Adrenal gland (tissue), 12 donors: ENCODE measurements around the gene TECRL. TPM values are rescaled to one million over a fixed set of nuclear protein-coding genes. Genes with fewer than 3 reads are reported as not detected.
A peak's percentile ranks its signal among the peaks of the same experiment; 100 is the strongest.

ENCODE experiments used
- DNase-seq, 7 donors: peaks; one replicate each; pipeline ENCODE4 v3.0.0-alpha.2; 2019 to 2020
- H3K27ac ChIP-seq, 5 donors: fragments of 200-600 bp; sonication (generic) in 4 of 5; 1 replicate in 3 of 5; 2 replicates in 2 of 5; pipeline versions ENCODE4 v1.5.1 to v1.8.0; 2016 to 2020; ENCODE audit warnings: mild to moderate bottlenecking in 1 of 5
- H3K27me3 ChIP-seq: fragments of 200-600 bp; 2 replicates; pipeline ENCODE4 v1.8.0; 2021
- H3K36me3 ChIP-seq, 2 donors: fragments of 200-600 bp; replicated peaks in 1 of 2; 1 replicate in 1 of 2; 2 replicates in 1 of 2; pipeline versions ENCODE4 v1.5.1 to v1.8.0; 2018 to 2022
- H3K4me1 ChIP-seq, 2 donors: fragments of 200-600 bp; replicated peaks in 1 of 2; 1 replicate in 1 of 2; 2 replicates in 1 of 2; pipeline versions ENCODE4 v1.5.1 to v1.8.0; 2018 to 2021
- H3K4me3 ChIP-seq, 4 donors: fragments of 200-600 bp; sonication (generic) in 3 of 4; one replicate each; pipeline ENCODE4 v1.5.1; 2016 to 2018
- H3K9me3 ChIP-seq, 3 donors: fragments of 200-600 bp; sonication (generic) in 1 of 3; replicated peaks in 1 of 3; 1 replicate in 2 of 3; 2 replicates in 1 of 3; pipeline versions ENCODE4 v1.5.1 to v1.8.0; 2016 to 2021
- CTCF ChIP-seq, 6 experiments: fragments of 450-650 bp in 4 of 6; fragments of 200-600 bp in 2 of 6; sonication (generic) in 1 of 6; IDR thresholded peaks; 1 replicate in 5 of 6; 2 replicates in 1 of 6; pipeline versions ENCODE4 v1.5.1 to v1.8.0; 2016 to 2021; ENCODE audit warnings: antibody characterized with exemption in 6 of 6, mild to moderate bottlenecking in 2 of 6, moderate library complexity in 1 of 6
- POLR2A ChIP-seq, 2 donors: fragments of 450-650 bp; IDR thresholded peaks; one replicate each; pipeline ENCODE4 v1.6.1; 2017; ENCODE audit warnings: antibody characterized with exemption in 2 of 2, mild to moderate bottlenecking in 2 of 2, moderate library complexity in 1 of 2
- WGBS, 4 donors: extraction: QIAGEN DNeasy Blood & Tissue Kit in 2 of 4; methylation state at CpG; one replicate each; pipeline versions ENCODE4 v1.1.5 to v1.1.7; 2013 to 2017; 5-methylcytosine and 5-hydroxymethylcytosine counted together
- intact Hi-C, 2 donors: fragments of 100-400 bp; cut with DNase I; formaldehyde crosslinking; loops; one replicate each; pipeline versions ENCODE4 v1.14.1 to v1.15.0; 2022 to 2023
- polyA plus RNA-seq, 3 donors: library from polyadenylated mRNA; stranded (reverse); fragments of 200-250 nt in 2 of 3; fragments of 350-450 nt in 1 of 3; fragmentation: Illumina TruSeq in 1 of 3; extraction: RNeasy Lipid Tissue Mini Kit (QIAGEN cat#74804) in 1 of 3; gene quantifications; one replicate each; pipeline ENCODE4 v1.2.3, GENCODE V29; 2013 to 2014
- total RNA-seq, 9 donors: library from RNA; depleted of rRNA in 4 of 9; stranded (reverse); fragments of >200 nt in 4 of 9; fragments of 120-200 nt in 1 of 9; fragmentation: NEBNext Ultra II Directional in 1 of 9; extraction: Animal tissue kit (Norgen Biotek cat#: 25700) in 1 of 9; gene quantifications; one replicate each; pipeline versions ENCODE4 v1.1.0 to v1.2.4, GENCODE V29; 2013 to 2023
- donor health status: healthy with polysubstance abuse.
- donor health status: Bipolar disorder and iron deficiency.
- donor health status: DM: yes; HTN: yes; CAD: no.
- donor health status: DM: no; HTN: no; CAD: no.
- donor health status: DM: no; HTN: no; CAD: no.
- donor health status: DM: yes; HTN: yes; CAD: no.

The TECRL gene
- total and polyA plus RNA-seq, 12 donors, result 0.14 to 7.9 (median 0.54) TPM; not detected in 2

- intact Hi-C loops, result no loop called here
- Histone ChIP-seq H3K36me3 (no peaks in the 10 kb centered on the region), H3K27ac (no peak overlapping the region), H3K4me3 (no peak overlapping the region), H3K9me3 (no peaks in the 10 kb centered on the region), H3K4me1 (no peaks in the 10 kb centered on the region), H3K27me3 (no peaks in the 10 kb centered on the region)
- DNase-seq, result no peak
- TF ChIP-seq CTCF (IDR thresholded peaks at IDR 0.05), result no peak
- TF ChIP-seq POLR2A (IDR thresholded peaks at IDR 0.05), result no peak
- WGBS, 4 donors, result 71 to 85% (median 80%) methylated on average over 3 of the region's 3 CpGs
These were observed 49.8 kb downstream of the TECRL start for GRCh38 chr4:64359489-64359888.

- intact Hi-C loops, result no loop called here
- no peak for DNase-seq
- H3K4me1 ChIP-seq, result no peaks in the 10 kb centered on the region
- H3K4me3 ChIP-seq, result no peak overlapping the region
- WGBS, 4 donors, result 44 to 56% (median 46%) methylated on average over 2 of the region's 2 CpGs
- TF ChIP-seq CTCF (IDR thresholded peaks at IDR 0.05), result no peak
- H3K9me3 ChIP-seq, result no peaks in the 10 kb centered on the region
- H3K27me3 ChIP-seq, result no peaks in the 10 kb centered on the region
- H3K36me3 ChIP-seq, result no peaks in the 10 kb centered on the region
- H3K27ac ChIP-seq, result no peak overlapping the region
These were observed 55.3 kb downstream of the TECRL start for GRCh38 chr4:64353904-64354303.

- intact Hi-C loops, result no loop called here
- peak in 1 of 7 donors; percentile 50 for DNase-seq
- Histone ChIP-seq H3K27me3 (no peaks in the 10 kb centered on the region), H3K27ac (no peak overlapping the region), H3K4me3 (no peak overlapping the region), H3K4me1 (no peaks in the 10 kb centered on the region), H3K36me3 (no peaks in the 10 kb centered on the region), H3K9me3 (no peaks in the 10 kb centered on the region)
- 70 to 80% (median 79%) methylated on average over 3 of the region's 3 CpGs for WGBS, 4 donors
- TF ChIP-seq POLR2A (IDR thresholded peaks at IDR 0.05) (no peak), CTCF (IDR thresholded peaks at IDR 0.05) (no peak)
These were observed 67.5 kb downstream of the TECRL start for GRCh38 chr4:64341711-64342110.

GRCh38 chr4:64340218-64341110 is 68.8 kb downstream of the TECRL start:
- H3K4me3 ChIP-seq, result no peak overlapping the region
- no peaks in the 10 kb centered on the region for H3K9me3 ChIP-seq
- H3K27ac ChIP-seq, result no peak overlapping the region
- no peaks in the 10 kb centered on the region for H3K27me3 ChIP-seq
- TF ChIP-seq POLR2A (IDR thresholded peaks at IDR 0.05), result no peak
- TF ChIP-seq CTCF (IDR thresholded peaks at IDR 0.05), result no peak
- no peaks in the 10 kb centered on the region for H3K4me1 ChIP-seq
- DNase-seq, result no peak
- WGBS, 4 donors, result 50 to 84% (median 78%) methylated on average over 2 to 5 of the region's 5 CpGs
- intact Hi-C loops, result no loop called here
- H3K36me3 ChIP-seq, result no peaks in the 10 kb centered on the region
